GM18873 (cell line): Measurements from ENCODE around the gene AQP9.

ENCODE experiments used
- ATAC-seq: cut with Tn5 transposase; IDR thresholded peaks from one replicate; pipeline ENCODE4 v1.9.1; 2021; ENCODE audit warnings: mild to moderate bottlenecking, moderate library complexity, moderate number of reproducible peaks; ENCODE audit not compliant: unreplicated experiment, low FRiP score

Gene AQP9

DNA sequence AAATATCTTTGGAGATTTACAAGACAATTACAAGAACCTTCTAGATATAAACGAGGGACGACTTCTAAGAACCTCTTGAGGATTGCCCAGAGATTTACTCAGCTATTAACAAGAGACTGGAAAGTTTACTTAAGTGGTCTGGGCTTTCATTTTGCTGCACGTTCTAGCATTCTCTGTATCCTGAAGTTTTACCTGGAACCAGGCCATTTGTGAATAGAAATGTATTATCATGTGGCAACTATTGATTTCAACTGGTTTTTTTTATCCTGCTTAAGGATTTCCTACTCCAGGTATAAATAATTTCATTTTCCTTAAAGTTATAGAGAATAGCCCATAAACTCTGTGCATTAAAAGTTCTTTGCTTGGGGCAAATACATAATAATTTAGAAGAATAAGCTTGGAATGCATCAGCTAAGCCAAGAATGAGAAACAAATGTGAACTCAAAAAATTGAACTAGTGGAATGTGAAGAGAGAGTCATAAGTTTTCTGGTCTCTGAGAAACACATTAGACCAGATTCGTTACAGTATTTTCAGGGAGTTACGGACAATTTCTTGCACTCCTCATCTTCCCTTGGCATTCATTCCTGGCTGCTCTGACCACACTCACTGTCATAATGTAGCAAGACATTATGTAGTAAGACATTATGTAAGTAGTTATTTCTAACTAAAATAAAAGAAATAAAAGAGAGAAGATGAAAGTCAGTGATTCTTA, 1.3 kb downstream of the AQP9 start:
- no peak for ATAC-seq

DNA sequence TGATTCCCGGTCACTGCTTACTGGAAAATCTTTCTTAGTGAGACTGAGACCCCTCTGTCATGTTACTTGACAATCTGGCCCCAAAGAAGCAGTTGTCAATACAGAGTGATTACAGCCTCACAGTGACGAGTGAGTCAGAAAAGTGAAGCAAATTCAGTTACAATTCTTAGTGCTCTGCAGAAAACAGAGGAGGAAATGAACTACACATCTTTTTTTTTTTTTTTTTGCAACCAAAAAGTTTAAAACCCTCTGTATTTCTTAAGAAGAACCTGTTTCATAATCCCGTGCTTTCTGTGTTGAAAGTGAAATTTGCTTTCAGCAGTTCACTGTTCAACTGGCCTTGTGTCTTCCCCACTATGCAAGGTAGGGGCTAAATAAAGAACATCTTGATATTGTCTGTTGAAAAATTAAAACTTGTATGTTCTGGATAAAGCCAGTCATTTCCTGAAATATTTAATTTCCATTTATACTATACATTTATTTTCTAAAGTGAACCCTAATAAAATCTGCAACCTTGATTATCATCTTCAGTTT, 1.9 kb downstream of the AQP9 start:
- no peak for ATAC-seq

DNA sequence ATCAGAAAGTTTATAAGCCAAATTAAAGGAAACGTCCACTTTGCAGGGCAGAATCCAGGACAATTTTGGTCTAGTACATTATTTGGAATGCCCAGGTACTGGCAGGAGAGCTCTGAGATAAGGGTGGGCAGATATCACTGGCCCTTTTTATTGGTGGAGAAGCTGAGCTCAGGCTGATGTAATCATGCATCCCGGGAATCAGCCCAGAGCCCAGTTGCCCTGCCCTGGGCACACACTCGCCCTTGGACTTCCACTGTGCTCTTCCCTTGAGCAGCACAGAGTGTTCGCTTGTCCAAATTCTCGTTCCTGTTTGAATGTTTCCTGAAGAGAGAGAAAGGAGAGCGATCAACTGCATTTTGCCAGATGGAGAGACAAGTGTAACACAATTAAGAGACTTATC, 3.7 kb downstream of the AQP9 start:
- ATAC-seq, result no peak

DNA sequence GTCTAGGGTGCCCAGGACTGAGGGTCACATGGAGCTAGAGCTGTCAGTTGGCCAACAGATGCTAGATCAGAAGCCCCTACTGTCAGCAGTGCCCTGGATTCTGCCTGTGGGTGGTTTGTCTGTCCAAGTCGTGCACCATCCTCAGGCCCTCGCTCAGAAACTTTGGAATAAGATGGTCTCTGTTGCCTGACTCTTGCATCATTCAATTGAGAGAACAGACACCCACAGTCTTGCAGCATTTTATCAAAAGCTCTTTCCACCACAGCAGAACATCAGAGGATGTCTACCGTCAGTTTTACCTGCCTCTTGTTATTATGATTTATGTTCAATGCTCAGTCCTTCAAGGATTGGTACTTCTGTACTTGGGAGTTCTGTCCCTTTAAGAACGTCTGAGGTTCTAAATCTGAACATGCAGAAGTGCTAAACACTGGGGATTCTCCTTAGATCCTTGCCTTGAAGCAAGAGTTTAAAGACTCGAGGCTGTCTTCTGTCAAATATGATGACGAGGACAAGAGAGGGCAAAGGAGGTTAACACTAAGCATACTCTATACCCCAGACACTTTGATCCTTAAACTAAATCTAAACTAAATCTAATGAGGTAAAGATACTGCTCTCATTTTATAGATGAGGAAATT, 4.8 kb downstream of the AQP9 start:
- ATAC-seq, result no peak

- no peak for ATAC-seq
These were observed 7.4 kb downstream of the AQP9 start for GRCh38 chr15:58145606-58146005.

GRCh38 chr15:58146211-58146610, 8.0 kb downstream of the AQP9 start:
- ATAC-seq, result no peak

GRCh38 chr15:58146749-58147148, 8.6 kb downstream of the AQP9 start:
- no peak for ATAC-seq

DNA sequence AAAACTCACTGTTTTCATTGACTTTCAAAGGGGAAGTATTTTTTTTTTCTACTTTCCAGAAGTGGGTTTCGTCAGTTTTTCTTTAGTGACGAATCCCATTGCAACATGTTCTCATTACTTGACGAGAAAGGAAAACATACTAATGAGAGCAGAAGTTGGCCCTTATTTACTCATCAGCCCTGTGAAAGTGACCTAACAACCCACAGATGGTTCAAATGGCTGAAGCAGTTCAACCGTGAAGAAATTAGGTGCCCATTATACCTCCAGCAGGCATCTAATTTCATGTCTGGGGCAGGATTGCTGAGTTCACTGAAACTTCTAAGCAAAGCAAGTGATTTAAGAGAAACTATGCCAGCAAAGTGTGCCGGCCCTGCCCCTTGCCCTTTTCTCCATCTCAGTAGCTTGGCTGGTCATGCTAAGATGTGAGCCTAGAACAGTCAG, 9.0 kb downstream of the AQP9 start:
- no peak for ATAC-seq

GRCh38 chr15:58148120-58148519, 9.9 kb downstream of the AQP9 start:
- no peak for ATAC-seq

- ATAC-seq, result no peak
These were observed 10.7 kb downstream of the AQP9 start for GRCh38 chr15:58148633-58149445.

- no peak for ATAC-seq
These were observed 16.6 kb downstream of the AQP9 start for GRCh38 chr15:58154769-58155168.

DNA sequence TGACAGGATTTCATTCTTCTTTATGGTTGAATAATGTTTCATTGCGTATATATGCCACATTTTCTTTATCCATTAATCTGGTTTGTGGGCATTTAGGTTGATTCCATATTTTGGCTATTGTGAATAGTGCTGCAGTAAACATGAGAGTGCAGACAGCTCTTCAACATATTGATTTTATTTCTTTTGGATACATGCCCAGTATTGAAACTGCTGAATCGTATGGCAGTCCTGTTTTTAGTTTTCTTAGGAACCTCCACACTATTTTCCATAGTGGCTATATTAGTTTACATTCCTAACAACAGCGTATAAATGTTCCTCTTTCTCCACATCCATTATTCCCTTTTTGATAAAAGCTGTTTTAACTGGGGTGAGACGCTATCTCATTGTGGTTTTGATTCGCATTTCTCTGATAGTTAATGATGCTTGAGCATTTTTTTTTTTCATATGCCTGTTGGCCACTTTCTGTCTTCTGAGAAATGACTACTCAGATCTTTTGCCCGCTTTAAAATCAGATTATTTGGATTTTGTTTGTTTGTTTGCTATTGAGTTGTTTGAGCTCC, 21.7 kb downstream of the AQP9 start:
- no peak for ATAC-seq

DNA sequence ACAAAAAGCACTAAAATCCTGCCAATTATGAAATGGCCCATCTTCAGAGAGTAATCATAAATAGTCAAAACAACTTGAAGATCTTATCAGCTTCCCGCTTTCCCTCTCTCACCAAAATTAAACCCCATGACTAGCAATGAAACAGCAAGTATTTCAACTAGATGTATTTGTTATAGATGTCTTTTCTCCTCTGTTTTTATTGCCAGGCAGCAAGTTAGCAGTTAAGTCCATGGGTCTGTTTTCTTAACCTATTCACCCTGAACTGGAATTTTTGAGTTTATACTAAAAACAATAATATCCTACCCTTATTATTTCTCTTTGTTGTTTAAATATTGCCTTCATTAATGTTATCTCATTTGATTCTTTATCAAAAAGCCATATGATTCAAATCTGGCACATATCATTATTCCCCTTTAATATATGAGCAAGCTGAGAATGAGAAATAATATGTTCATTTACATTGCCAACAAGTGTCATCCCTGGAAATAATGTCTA, 23.3 kb downstream of the AQP9 start:
- no peak for ATAC-seq

- no peak for ATAC-seq
These were observed 25.8 kb downstream of the AQP9 start for GRCh38 chr15:58163985-58164384.

DNA sequence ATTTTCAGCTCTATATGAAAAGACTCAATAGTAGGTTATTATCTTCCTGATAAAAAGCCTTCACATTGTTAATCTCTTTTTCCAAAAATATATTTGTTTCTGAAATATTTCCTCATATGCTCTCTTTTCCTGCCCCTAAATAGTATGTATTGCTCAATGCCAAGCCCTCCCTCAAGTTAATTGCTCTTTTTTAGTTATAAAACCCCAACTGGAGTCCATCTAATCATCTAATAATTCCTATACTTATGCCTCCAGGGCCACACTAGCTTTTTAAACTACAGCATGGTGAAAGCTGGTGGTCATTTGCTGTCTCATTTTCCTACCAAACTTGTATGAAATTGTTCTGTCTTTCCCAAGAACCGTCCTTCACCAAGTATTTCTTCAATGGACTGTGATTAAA, 26.7 kb downstream of the AQP9 start:
- ATAC-seq, result no peak

DNA sequence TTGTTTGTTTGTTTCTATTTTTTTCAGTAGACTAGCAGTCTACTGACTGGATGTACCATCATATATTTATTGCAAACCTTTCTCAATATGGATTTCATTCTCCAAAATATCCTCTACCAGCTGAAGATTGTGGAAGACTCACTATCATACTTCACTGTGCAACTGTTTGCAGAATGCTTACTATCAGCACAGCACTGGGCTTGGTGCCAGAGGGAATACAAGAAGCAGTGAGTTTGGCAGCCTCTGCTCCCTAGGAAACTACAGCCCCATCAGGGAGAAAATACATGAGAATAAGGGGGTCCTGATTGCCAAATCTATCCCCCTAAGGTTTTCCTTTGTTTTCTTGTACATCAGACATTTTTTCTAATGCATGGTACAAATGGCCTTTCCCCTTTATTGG, 27.5 kb downstream of the AQP9 start:
- no peak for ATAC-seq

DNA sequence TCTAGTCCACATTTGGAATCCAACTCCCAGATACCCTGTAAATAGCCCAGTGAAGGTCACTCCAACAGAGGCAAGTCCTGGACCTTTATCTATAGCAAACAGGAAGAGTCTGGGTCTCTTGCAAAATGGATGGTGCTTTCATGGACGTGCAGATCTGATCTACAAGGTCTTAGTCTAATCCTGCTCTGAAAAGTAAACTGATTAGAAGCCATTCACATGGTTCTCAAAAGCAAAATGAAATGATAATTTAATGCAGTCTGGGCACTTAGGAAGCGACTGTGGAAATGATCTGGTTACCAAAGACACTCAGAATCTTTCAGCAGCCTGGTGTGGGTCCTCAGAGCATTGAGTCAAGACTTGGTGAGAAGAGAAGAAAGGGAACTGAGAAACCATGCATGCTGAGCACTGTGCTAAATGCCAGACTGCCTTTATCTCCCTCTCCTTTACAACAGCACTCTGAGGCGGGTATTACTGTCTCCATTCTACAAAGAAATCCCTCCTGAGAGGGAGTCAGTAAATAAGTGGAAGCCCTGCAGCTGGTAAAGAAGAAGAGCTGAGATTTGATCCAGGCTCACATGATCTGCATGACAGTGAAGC, 29.0 kb downstream of the AQP9 start:
- no peak for ATAC-seq

GRCh38 chr15:58169934-58170333, 31.8 kb downstream of the AQP9 start:
- no peak for ATAC-seq

GRCh38 chr15:58171476-58172061, 33.4 kb downstream of the AQP9 start:
- no peak for ATAC-seq

DNA sequence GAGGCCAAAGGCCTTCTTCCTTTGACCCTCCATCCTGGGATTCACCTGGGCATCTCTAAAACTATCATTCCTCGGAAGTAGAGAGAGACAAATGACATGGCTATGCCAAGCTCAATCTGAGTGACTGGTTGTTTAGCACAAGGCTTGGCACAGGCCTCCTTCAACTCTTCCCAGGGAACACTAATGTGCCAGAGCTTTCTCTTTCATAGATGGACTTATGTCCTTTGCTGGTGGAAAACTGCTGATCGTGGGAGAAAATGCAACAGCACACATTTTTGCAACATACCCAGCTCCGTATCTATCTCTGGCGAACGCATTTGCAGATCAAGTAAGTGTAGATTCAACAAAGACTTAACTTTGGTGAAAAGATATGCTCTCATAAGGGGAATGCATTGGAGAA, 36.5 kb downstream of the AQP9 start:
- no peak for ATAC-seq
